Activated naive CD8-positive, alpha-beta T cell treated with anti-CD3 and anti-CD28 coated beads, Interleukin-2, amount 10 ng/mL, durations not matched to agents 7 days and 5 days (primary cell): ENCODE results near the gene TAAR9. TPM values are rescaled to one million over a fixed set of nuclear protein-coding genes. Genes with fewer than 3 reads are reported as not detected.

Experiments
- ATAC-seq: fragments of 150-1000 bp; cut with Tn5 transposase; one replicate; pipeline ENCODE4 v1.10.0; 2021; ENCODE audit warnings: low read depth, moderate library complexity
- POLR2A ChIA-PET: fragments of 350-600 bp; sonication (Branson Sonifier 250); formaldehyde crosslinking; loops from one replicate; lab custom pipeline; 2021; ENCODE audit warnings: antibody characterized with exemption; lab: Charles Lee
- DNase-seq: peaks from one replicate; pipeline ENCODE4 v3.0.0; 2021
- H3K27ac Mint-ChIP-seq: one replicate; pipeline ENCODE4 v1.8.0; 2022; ENCODE audit warnings: mild to moderate bottlenecking, mixed read lengths
- H3K27me3 Mint-ChIP-seq: one replicate; pipeline ENCODE4 v1.8.0; 2022; ENCODE audit warnings: mild to moderate bottlenecking, moderate library complexity, mixed read lengths
- H3K36me3 Mint-ChIP-seq: one replicate; pipeline ENCODE4 v1.8.0; 2021; ENCODE audit warnings: mild to moderate bottlenecking, mixed read lengths
- H3K4me1 Mint-ChIP-seq: one replicate; pipeline ENCODE4 v1.8.0; 2021; ENCODE audit warnings: mixed read lengths
- H3K4me3 Mint-ChIP-seq: one replicate; pipeline ENCODE4 v1.8.0; 2022; ENCODE audit warnings: mild to moderate bottlenecking, moderate library complexity, mixed read lengths
- H3K9me3 Mint-ChIP-seq: one replicate; pipeline ENCODE4 v1.8.0; 2021; ENCODE audit warnings: mixed read lengths
- total RNA-seq, 2 experiments: library from RNA; stranded (reverse); gene quantifications; one replicate each; pipeline ENCODE4 v1.2.3, GENCODE V29; 2021

TAAR9 gene
- total RNA-seq, 2 experiments from 2014 or later, result not detected

DNA sequence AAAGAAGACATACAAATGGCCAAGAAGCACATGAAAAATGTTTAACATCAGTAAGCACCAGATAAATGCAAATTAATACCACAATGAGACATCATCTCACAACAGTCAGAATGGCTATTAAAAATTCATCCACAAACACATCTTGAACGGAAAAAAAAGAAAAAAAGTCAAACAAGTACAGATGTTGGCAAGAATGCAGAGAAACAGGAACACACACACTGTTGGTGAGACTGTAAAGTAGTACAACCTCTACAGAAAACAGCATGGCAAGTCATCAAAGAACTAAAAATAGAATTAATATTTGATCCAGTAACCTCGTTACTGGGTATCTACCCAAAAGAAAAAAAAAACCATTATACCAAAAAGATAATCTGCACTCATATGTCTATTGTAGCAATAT, 31.6 kb upstream of the TAAR9 start:
- Mint-ChIP-seq H3K27ac (no peak overlapping the region), H3K9me3 (no peaks in the 10 kb centered on the region), H3K4me1 (peaks cover 11% of the 10 kb centered on the region), H3K4me3 (no peak overlapping the region), H3K36me3 (peaks cover 23% of the 10 kb centered on the region), H3K27me3 (no peaks in the 10 kb centered on the region)
- ATAC-seq (no peak), DNase-seq (no peak)
- POLR2A ChIA-PET, result no interaction called here

DNA sequence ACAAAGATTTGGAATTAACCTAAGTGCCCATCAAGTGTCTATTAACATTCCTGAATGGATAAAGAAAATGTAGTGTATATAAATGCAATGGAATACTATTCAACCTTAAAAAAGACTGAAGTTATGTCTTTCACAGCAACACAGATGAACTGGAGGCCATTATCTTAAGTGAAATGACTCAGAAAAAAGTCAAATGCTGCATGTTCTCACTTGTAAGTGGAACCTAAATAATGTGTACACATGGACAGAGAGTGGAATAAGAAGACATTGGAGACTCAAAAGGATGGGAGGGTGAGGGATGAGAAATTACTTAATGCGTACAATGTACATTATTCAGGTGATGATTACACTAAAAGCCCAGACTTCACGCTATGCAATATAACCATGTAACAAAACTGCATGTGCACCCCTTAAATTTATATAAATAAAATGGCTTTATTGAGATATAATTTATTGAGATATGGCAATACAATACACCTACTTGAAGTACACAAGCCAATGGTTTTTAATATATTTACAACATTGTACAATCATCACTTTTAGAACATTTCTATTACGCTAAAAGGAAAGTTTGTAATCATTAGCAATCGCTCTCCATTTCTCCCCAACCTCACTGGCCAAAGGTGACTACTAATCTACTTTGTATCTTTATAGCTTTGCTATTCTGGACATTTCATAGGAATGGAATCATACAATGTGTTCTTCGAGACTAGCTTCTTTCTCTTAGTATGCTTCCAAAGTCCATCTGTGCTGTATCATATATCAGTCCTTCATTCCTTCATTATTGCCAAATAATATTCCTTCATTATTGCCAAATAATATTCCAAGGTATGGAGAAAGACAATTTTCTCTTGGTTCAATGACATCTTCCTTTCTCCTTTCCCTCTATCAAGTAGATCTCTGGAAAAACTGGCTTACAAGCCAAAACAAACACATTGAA, 30.9 kb upstream of the TAAR9 start:
- peaks cover 20% of the 10 kb centered on the region for H3K36me3 Mint-ChIP-seq

DNA sequence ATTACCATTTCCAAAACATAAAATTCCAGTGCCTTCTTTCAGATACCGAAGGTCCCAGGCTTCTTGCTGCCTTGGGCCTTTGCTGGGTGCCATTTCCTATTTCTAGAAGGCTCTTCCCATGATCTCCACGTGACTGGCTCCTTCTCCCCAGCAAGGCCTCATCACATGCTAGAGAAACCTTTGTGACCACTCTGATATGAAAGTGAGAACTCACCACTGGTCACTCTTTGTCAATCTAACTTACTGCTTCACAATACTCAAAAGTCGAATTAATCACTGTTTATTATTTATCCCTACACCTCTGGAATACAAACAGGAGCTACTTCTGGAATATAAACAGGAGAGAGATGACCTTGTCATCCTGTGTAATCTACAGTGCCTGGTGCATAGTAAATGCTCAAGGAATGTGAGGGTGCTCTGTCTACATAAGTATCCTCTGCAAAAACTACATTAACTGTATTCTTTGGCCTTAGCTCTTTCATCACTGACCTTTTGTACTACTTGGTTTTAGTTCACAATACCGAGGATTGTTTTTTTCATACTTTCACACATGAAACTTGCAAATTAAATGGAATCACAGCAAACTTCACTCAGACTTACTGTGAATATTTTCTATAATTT, 26.8 kb upstream of the TAAR9 start:
- Mint-ChIP-seq H3K27ac (no peak overlapping the region), H3K9me3 (no peaks in the 10 kb centered on the region), H3K4me1 (peaks cover 18% of the 10 kb centered on the region), H3K4me3 (peak overlapping the region; percentile 40), H3K36me3 (peaks cover 20% of the 10 kb centered on the region), H3K27me3 (no peaks in the 10 kb centered on the region)
- POLR2A ChIA-PET, result no interaction called here
- DNase-seq, result no peak
- no peak for ATAC-seq

More for the DNA sequence above, 30.9 kb upstream of the TAAR9 start:
- Mint-ChIP-seq H3K27ac (no peak overlapping the region), H3K4me1 (peaks cover 12% of the 10 kb centered on the region), H3K4me3 (no peak overlapping the region), H3K9me3 (no peaks in the 10 kb centered on the region), H3K27me3 (no peaks in the 10 kb centered on the region)
- POLR2A ChIA-PET, result no interaction called here
- ATAC-seq (no peak), DNase-seq (no peak)

DNA sequence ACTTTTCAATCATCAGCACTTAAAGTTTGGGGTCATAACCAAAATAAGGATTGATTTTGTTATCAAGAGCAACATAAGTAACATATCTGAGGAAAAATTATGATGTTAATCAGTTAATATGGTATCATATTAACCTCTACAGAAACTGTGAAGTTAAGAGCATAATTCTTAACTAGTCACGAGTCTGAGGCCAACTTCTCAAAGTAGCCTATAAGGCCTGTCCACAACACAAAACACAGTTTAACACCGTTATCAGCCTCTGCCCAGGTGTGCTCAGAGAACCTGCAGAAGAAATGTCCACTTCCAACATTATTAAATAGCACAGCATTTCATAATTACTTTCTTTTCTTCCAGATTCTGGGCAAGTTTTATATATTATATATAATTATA, 26.3 kb upstream of the TAAR9 start:
- Mint-ChIP-seq H3K4me1 (peaks cover 16% of the 10 kb centered on the region), H3K36me3 (peaks cover 14% of the 10 kb centered on the region), H3K4me3 (peak overlapping the region; percentile 90), H3K27me3 (no peaks in the 10 kb centered on the region), H3K9me3 (no peaks in the 10 kb centered on the region), H3K27ac (no peak overlapping the region)
- POLR2A ChIA-PET, result interaction anchor here (1.4 kb wide), 2 partner anchors 17 to 300 kb away, joined by 4 to 5 read pairs; no protein-coding TSS in a partner anchor
- no peak for DNase-seq
- no peak for ATAC-seq

DNA sequence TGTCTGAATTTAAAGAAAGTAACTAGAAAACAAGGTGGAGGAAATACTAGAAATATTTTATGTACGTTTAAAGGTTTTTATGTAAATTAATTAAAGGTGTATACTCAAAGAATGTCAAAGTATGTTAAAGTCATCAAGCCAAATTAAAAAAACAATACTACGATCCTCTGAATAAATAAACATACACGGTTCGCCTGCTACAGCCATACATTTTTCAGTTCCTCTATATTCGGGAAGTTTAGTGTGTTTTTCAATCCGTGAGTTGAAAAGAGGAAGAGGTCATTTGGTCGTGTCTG, 25.8 kb upstream of the TAAR9 start:
- no peak for ATAC-seq
- no peaks in the 10 kb centered on the region for H3K9me3 Mint-ChIP-seq
- H3K4me3 Mint-ChIP-seq, result peak overlapping the region; percentile 90
- POLR2A ChIA-PET, result interaction anchor here (1.2 to 1.5 kb wide), 6 partner anchors 17 to 302 kb away, joined by 3 to 16 read pairs (median 4); partner anchors contain the start of genes RPS12 and SLC18B1
- peaks cover 16% of the 10 kb centered on the region for H3K4me1 Mint-ChIP-seq
- H3K27me3 Mint-ChIP-seq, result peaks cover 2% of the 10 kb centered on the region
- H3K36me3 Mint-ChIP-seq, result peaks cover 13% of the 10 kb centered on the region
- peak overlapping the region; percentile 73 for H3K27ac Mint-ChIP-seq
- DNase-seq, result no peak

DNA sequence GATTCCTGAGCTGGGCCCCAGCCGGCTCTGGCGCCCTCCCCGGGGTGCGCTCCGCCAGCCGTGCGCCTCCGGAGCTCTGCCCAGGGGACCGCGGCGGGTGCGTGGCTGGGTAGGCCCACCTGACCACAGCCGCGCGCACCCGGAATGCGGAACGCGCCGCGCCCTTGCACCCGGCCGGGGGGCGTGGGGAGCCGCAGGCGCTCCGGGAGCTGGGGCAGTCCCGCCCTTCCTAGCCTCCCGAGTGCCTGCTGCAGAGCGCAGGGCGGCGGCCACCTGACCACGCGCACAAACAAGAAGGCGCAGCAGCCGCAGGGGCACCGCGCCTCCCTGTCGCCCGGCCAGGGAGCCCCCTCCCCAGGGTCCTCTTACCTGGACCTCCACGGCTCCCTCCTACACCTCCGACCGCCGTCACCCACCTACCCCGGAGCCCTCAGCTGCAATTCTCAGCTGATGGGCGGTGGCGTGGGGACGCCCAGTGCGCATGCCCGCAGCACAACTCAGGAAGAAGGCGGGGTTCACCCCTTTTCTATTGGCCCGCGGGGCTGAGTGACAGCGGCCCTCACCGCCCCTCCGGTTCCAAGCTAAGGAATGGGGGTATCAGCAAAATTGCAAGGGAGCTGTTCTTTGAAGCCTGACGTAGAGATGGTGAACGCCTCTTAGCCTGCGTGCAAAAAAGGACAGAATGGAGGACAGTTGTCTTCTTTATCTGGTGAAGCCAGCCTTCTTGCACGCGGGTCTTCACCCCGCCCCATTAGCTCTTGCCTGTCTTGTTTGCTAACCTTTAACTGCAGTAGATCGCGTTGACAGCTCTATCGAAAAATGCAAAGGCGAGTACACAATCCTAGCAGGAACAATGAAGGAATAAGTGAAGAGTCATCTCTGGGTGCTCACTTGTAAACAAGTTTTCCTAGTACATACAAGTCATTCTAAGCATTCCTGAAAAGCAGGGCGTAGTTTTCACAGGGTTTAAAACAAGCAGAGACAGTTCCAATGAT, 25.1 kb upstream of the TAAR9 start, which contains the start of gene STX7:
Gene STX7 (minus strand): TSS at position 479 of the 995 bp plus-strand sequence. CDS start 9,586 bp downstream, outside the sequence.
- peak within 1 kb of the TSS; percentile 98 for H3K4me3 Mint-ChIP-seq
- H3K27ac Mint-ChIP-seq, result peak within 1 kb of the TSS; percentile 82
- peaks cover 16% of the 10 kb centered on the region for H3K4me1 Mint-ChIP-seq
- peaks cover 3% of the 10 kb centered on the region for H3K27me3 Mint-ChIP-seq
- peak; percentile 89 for DNase-seq
- no peaks in the 10 kb centered on the region for H3K9me3 Mint-ChIP-seq
- ATAC-seq, result peak; percentile 96
- peaks cover 10% of the 10 kb centered on the region for H3K36me3 Mint-ChIP-seq
- POLR2A ChIA-PET, result interaction anchor here (0.7 to 1.5 kb wide), 7 partner anchors 18 to 303 kb away, joined by 3 to 16 read pairs (median 4); partner anchors contain the start of genes RPS12 and SLC18B1

DNA sequence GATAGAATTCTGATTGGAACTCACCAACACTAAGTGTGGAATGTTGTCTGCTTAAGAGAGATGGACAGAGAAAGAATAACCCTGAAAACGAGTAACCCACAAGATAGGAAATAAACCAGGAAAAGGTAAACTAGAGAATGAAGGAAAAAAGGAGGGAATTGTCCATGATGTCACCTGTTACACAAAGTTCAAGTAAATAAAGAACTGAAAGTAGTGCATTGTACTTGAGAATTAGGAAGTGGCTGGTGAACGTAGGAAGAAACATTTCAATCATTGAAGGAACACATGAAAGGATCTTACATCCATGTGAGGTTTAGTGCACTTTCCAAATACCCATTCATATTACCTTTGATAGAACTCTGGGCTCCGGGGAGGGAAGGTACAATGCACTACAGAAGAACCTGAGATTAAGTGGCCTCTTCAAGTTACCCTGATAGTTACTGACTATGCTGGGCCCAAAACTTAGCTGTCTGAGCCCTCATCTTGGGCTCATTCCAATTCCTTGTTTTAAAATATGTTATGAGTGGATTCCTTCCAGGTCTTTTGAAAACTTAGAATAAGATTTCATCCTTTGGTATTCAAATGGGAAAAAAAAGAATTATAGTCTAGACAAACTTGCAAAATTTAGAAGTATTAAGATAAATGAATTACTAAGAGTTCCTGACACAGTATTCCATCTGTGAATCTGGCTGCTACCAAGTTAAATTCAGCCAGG, 24.1 kb upstream of the TAAR9 start:
- peak overlapping the region; percentile 98 for H3K4me3 Mint-ChIP-seq
- no peak for DNase-seq
- POLR2A ChIA-PET, result interaction anchor here (0.7 to 1.5 kb wide), 3 partner anchors 250 to 302 kb away, joined by 3 to 16 read pairs (median 4); partner anchors contain the start of gene RPS12

DNA sequence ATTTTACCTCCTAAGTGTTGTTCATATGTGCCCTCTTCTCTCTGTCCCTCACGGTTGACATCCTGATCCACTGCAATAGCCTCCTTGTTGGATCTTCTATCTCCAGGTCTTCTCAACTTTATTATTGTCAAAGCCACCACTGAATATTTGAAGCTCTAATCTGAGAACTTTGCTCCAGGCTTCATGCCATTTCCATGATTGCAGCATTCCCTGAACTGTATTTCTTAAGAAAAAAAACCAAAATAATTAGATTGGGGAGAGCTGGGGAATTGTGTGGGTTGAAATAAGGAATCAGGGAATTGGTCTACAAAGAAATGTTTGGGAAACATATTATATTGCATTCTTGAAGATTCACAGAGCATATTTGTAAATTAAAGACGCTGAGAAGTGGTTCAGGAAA, 22.7 kb upstream of the TAAR9 start:
- Mint-ChIP-seq H3K36me3 (peaks cover 1% of the 10 kb centered on the region), H3K27ac (no peak overlapping the region), H3K4me3 (no peak overlapping the region), H3K27me3 (peaks cover 9% of the 10 kb centered on the region), H3K9me3 (no peaks in the 10 kb centered on the region), H3K4me1 (peaks cover 16% of the 10 kb centered on the region)
- POLR2A ChIA-PET, result no interaction called here
- ATAC-seq (no peak), DNase-seq (no peak)

More for the DNA sequence above, 24.1 kb upstream of the TAAR9 start:
- Mint-ChIP-seq H3K27me3 (peaks cover 6% of the 10 kb centered on the region), H3K27ac (no peak overlapping the region), H3K36me3 (peaks cover 1% of the 10 kb centered on the region), H3K4me1 (peaks cover 16% of the 10 kb centered on the region), H3K9me3 (no peaks in the 10 kb centered on the region)
- ATAC-seq, result no peak

DNA sequence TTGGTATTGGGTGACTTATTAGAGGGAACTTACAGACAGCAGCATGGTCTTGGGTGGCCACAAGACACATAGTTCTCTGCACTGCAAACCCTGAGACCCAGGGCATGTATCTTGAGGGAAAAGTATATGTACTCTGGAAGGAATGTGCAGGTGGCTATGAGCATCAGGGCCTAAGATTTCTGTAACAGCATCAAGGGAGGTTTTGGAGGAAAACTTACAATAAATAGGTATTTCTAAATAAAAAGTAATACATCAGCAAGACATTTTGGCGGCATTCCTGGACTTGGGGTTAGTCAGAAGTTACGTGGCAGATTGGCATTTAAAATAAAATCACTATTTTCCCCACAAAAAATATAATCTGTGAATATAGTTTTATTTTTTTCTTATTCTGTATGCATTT, 17.1 kb upstream of the TAAR9 start:
- H3K36me3 Mint-ChIP-seq, result no peaks in the 10 kb centered on the region
- no peak overlapping the region for H3K27ac Mint-ChIP-seq
- ATAC-seq (no peak), DNase-seq (no peak)
- H3K9me3 Mint-ChIP-seq, result no peaks in the 10 kb centered on the region
- peaks cover 39% of the 10 kb centered on the region for H3K27me3 Mint-ChIP-seq
- H3K4me3 Mint-ChIP-seq, result no peak overlapping the region
- POLR2A ChIA-PET, result no interaction called here
- no peaks in the 10 kb centered on the region for H3K4me1 Mint-ChIP-seq

DNA sequence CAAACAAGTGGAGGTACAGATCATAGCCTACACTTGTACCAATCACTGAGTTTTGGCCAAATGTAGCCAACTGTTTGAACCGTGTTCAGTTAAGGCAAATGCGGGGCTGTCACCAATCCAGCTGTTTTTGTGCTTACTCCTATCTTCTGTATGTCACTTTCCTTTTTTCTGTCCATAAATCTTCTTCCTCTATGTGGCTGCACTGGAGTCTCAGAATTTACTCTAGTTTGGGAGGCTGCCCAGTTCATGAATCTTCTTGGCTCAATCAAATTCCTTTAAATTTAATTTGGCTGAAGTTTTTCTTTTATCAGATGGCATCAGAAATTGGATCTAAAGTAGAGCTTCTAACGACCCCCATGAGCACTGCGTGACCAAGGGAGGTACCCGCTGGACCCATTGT, 13.4 kb upstream of the TAAR9 start:
- ATAC-seq (no peak), DNase-seq (no peak)
- no peaks in the 10 kb centered on the region for H3K36me3 Mint-ChIP-seq
- no peak overlapping the region for H3K27ac Mint-ChIP-seq
- no peak overlapping the region for H3K4me3 Mint-ChIP-seq
- no peaks in the 10 kb centered on the region for H3K9me3 Mint-ChIP-seq
- peaks cover 46% of the 10 kb centered on the region for H3K27me3 Mint-ChIP-seq
- POLR2A ChIA-PET, result no interaction called here
- H3K4me1 Mint-ChIP-seq, result no peaks in the 10 kb centered on the region

DNA sequence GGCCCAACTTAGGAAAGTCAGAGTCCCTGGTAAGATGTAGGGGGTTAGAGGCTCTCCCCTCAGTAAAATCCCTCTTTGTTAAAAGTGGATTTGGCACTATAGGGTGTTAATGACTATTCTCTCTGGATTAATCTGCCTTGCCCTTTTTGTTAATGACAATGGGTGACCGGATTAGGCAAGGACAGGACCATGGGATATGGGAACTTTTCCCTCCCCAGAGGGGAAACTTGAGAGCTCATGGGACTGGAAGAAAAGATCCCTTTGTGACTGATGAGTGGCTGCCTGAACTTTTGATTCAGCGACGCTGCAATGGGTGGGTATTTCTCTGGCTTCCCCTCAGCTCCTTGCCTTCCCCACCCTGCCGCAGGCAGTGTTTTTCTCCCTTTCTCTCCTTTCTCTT, 12.2 kb upstream of the TAAR9 start:
- Mint-ChIP-seq H3K4me1 (peaks cover 2% of the 10 kb centered on the region), H3K27me3 (peaks cover 40% of the 10 kb centered on the region), H3K27ac (no peak overlapping the region), H3K9me3 (no peaks in the 10 kb centered on the region), H3K4me3 (no peak overlapping the region), H3K36me3 (no peaks in the 10 kb centered on the region)
- no peak for DNase-seq
- POLR2A ChIA-PET, result no interaction called here
- no peak for ATAC-seq

DNA sequence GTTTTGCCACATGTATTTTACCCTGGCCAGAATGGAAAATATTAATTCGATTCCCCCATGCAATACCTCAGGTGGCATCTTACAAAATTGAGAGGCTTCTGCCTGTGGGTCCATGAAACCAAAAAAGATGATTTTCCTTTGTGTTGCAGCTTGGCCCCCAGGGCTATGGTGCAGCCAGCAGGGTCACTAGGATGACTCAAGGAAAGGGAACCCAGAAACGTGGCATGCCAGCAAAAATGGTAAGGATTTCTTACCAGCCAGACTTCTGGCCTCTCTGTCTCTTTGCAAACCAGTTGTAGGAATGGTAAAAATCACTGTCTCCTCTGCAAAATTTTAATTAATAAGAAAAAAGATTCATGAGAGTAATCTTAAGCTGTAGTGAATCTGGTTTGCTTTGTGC, 11.6 kb upstream of the TAAR9 start:
- ATAC-seq (no peak), DNase-seq (no peak)
- Mint-ChIP-seq H3K4me3 (no peak overlapping the region), H3K36me3 (no peaks in the 10 kb centered on the region), H3K27me3 (peaks cover 39% of the 10 kb centered on the region), H3K27ac (no peak overlapping the region), H3K9me3 (no peaks in the 10 kb centered on the region), H3K4me1 (peaks cover 2% of the 10 kb centered on the region)
- POLR2A ChIA-PET, result no interaction called here
